ENCODE measurements around the gene AGAP1. TPM values are rescaled to one million over a fixed set of nuclear protein-coding genes. Genes with fewer than 3 reads are reported as not detected.
"Not testable (repeated sequence)": the region's sequence is repeated elsewhere in the genome, so short reads cannot be mapped to it uniquely, and the experiment has no call there.

The AGAP1 gene
- total and polyA plus RNA-seq, 7 donors = 10.8 to 42.7 (median 18.6) TPM

GRCh38 chr2:236061497-236061896, 567.7 kb downstream of the AGAP1 start:
- no peak overlapping the region for H3K4me3 ChIP-seq
- no peak for DNase-seq
- H3K36me3 ChIP-seq = no peaks in the 10 kb centered on the region
- H3K9me3 ChIP-seq = no peaks in the 10 kb centered on the region
- no peak for TF ChIP-seq EP300 (IDR thresholded peaks at IDR 0.05)
- no peak for TF ChIP-seq CTCF (IDR thresholded peaks at IDR 0.05)
- TF ChIP-seq POLR2AphosphoS5 (IDR thresholded peaks at IDR 0.05) = no peak
- TF ChIP-seq POLR2A (IDR thresholded peaks at IDR 0.05) = no peak
- no peak overlapping the region for H3K27ac ChIP-seq
- intact Hi-C loops (cut with DNase I) = no loop called here
- H3K4me1 ChIP-seq = no peaks in the 10 kb centered on the region
- 59 to 80% methylated on average over 9 of the region's 9 CpGs for WGBS, 2 donors
- H3K27me3 ChIP-seq = no peaks in the 10 kb centered on the region

- intact Hi-C loops (cut with DNase I) = no loop called here
- Histone ChIP-seq H3K4me1 (no peaks in the 10 kb centered on the region), H3K27ac (no peak overlapping the region), H3K27me3 (no peaks in the 10 kb centered on the region), H3K36me3 (no peaks in the 10 kb centered on the region), H3K4me3 (no peak overlapping the region), H3K9me3 (no peaks in the 10 kb centered on the region)
- WGBS, 2 donors = 88 to 90% methylated on average over 12 of the region's 12 CpGs
- TF ChIP-seq EP300 (IDR thresholded peaks at IDR 0.05) = no peak
- no peak for DNase-seq
Observed at GRCh38 chr2:236061899-236062298, 568.1 kb downstream of the AGAP1 start.

GRCh38 chr2:236062806-236063205, 569.0 kb downstream of the AGAP1 start:
- H3K27ac ChIP-seq; H3K4me1 ChIP-seq; H3K27me3 ChIP-seq; H3K4me3 ChIP-seq; intact Hi-C loops (cut with DNase I); H3K36me3 ChIP-seq; DNase-seq; H3K9me3 ChIP-seq: not testable (repeated sequence)
- WGBS, 2 donors = 96 to 98% methylated on average over 5 of the region's 5 CpGs

- Histone ChIP-seq H3K27me3 (no peaks in the 10 kb centered on the region), H3K27ac (no peak overlapping the region), H3K9me3 (no peaks in the 10 kb centered on the region), H3K4me3 (no peak overlapping the region), H3K4me1 (no peaks in the 10 kb centered on the region), H3K36me3 (no peaks in the 10 kb centered on the region)
- 92 to 93% methylated on average over 7 of the region's 7 CpGs for WGBS, 2 donors
- DNase-seq = no peak
- no peak for TF ChIP-seq POLR2A (IDR thresholded peaks at IDR 0.05)
- TF ChIP-seq POLR2AphosphoS5 (IDR thresholded peaks at IDR 0.05) = no peak
- TF ChIP-seq EP300 (IDR thresholded peaks at IDR 0.05) = no peak
- no peak for TF ChIP-seq CTCF (IDR thresholded peaks at IDR 0.05)
- intact Hi-C loops (cut with DNase I) = no loop called here
Observed at GRCh38 chr2:236063994-236064393, 570.2 kb downstream of the AGAP1 start.

GRCh38 chr2:236065314-236066160, 571.7 kb downstream of the AGAP1 start:
- H3K4me1 ChIP-seq = no peaks in the 10 kb centered on the region
- intact Hi-C loops (cut with DNase I) = no loop called here
- TF ChIP-seq EP300 (IDR thresholded peaks at IDR 0.05) = no peak
- no peak for TF ChIP-seq POLR2AphosphoS5 (IDR thresholded peaks at IDR 0.05)
- no peak for TF ChIP-seq CTCF (IDR thresholded peaks at IDR 0.05)
- TF ChIP-seq POLR2A (IDR thresholded peaks at IDR 0.05) = no peak
- no peak for DNase-seq
- H3K9me3 ChIP-seq = no peaks in the 10 kb centered on the region
- WGBS, 2 donors = 90 to 93% methylated on average over 15 of the region's 15 CpGs
- H3K27ac ChIP-seq = no peak overlapping the region
- no peaks in the 10 kb centered on the region for H3K27me3 ChIP-seq
- H3K4me3 ChIP-seq = no peak overlapping the region
- H3K36me3 ChIP-seq = peaks cover 0 to 3% (median 0%) of the 10 kb centered on the region in 4 donors

- TF ChIP-seq EP300 (IDR thresholded peaks at IDR 0.05) (no peak), CTCF (IDR thresholded peaks at IDR 0.05) (no peak), POLR2AphosphoS5 (IDR thresholded peaks at IDR 0.05) (no peak), POLR2A (IDR thresholded peaks at IDR 0.05) (no peak)
- Histone ChIP-seq H3K4me1 (peaks cover 0 to 8% (median 4%) of the 10 kb centered on the region in 4 donors), H3K36me3 (peaks cover 0 to 3% (median 0%) of the 10 kb centered on the region in 4 donors), H3K27ac (no peak overlapping the region), H3K4me3 (no peak overlapping the region), H3K9me3 (no peaks in the 10 kb centered on the region), H3K27me3 (no peaks in the 10 kb centered on the region)
- no peak for DNase-seq
- intact Hi-C loops (cut with DNase I) = no loop called here
- 90 to 95% methylated on average over 7 of the region's 7 CpGs for WGBS, 2 donors
Observed at GRCh38 chr2:236070236-236070635, 576.4 kb downstream of the AGAP1 start.

All from sigmoid colon (tissue), 7 donors.